ENCODE data around the gene NINL. TPM values are rescaled to one million over a fixed set of nuclear protein-coding genes. Genes with fewer than 3 reads are reported as not detected.

NINL gene
- polyA plus RNA-seq, 1 of the 3 experiments (the other 2 are of a cell fraction), result 22.5 TPM

DNA sequence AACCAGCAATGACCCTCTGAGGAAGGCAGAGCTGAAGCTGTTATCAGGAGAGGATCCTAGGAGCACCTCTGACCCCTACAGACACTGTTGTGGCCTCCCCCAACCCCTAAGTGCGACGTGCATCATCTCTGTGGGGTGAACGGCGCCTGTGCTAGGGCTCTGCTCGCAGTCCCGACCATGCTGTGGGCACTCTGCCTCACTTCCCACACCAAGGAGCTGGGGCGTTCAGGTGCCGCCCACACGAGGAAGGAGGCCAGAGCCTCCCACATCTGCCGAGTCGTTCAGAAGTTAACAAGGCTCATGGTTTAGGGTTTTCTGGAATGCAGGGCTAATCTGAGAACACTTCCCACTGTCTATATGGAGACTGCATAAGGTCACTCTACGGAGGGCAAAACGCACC, 115.8 kb downstream of the NINL start:
- no peak overlapping the region for H3K4me2 ChIP-seq
- H3K27ac ChIP-seq (ENCODE audit: low read depth in 2 of 2, low read length in 1 of 2), result no peak overlapping the region
- peaks cover 0 to 12% of the 10 kb centered on the region in 2 experiments; a peak in 1 of 4 replicates for H3K4me1 ChIP-seq (ENCODE audit: control insufficient read depth in 1 of 2, insufficient read depth in 2 of 2, low read depth in 1 of 2, low read length in 1 of 2)
- POLR2A ChIA-PET, result no interaction called here
- 0 out of 2 replicates have a peak, but pooled peaks cover 10% of the 10 kb centered on the region for H3K79me2 ChIP-seq (ENCODE audit: insufficient read depth)
- no peaks in the 10 kb centered on the region for H3K9me2 ChIP-seq
- no peaks in the 10 kb centered on the region for H3K27me3 ChIP-seq (ENCODE audit: insufficient read depth)
- H3K36me3 ChIP-seq (replicated peaks in 1 of 2; ENCODE audit: control insufficient read depth in 1 of 2, insufficient read depth in 2 of 2, low read length in 1 of 2), result peaks cover 9 to 37% of the 10 kb centered on the region in 2 experiments
- TF ChIP-seq, protein P1, sequence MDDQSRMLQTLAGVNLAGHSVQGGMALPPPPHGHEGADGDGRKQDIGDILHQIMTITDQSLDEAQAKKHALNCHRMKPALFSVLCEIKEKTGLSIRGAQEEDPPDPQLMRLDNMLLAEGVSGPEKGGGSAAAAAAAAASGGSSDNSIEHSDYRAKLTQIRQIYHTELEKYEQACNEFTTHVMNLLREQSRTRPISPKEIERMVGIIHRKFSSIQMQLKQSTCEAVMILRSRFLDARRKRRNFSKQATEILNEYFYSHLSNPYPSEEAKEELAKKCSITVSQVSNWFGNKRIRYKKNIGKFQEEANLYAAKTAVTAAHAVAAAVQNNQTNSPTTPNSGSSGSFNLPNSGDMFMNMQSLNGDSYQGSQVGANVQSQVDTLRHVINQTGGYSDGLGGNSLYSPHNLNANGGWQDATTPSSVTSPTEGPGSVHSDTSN (IDR thresholded peaks at IDR 0.05), result no peak
- no peak for TF ChIP-seq EZH2phosphoT487 (IDR thresholded peaks at IDR 0.05; ENCODE audit: borderline replicate concordance, low read depth)
- TF ChIP-seq MEF2A (IDR thresholded peaks at IDR 0.05; ENCODE audit: borderline replicate concordance, low read depth), result no peak
- no peak for TF ChIP-seq SIN3A (IDR thresholded peaks at IDR 0.05; ENCODE audit: borderline replicate concordance, low read depth, low read length)
- no peak for TF ChIP-seq ELF1 (IDR thresholded peaks at IDR 0.05)
- no peak for TF ChIP-seq FOXJ3 (CRISPR knock-in tag; IDR thresholded peaks at IDR 0.05)
- no peak for TF ChIP-seq GATA2 (CRISPR knock-in tag; IDR thresholded peaks at IDR 0.05)
- TF ChIP-seq FOSL2 (IDR thresholded peaks at IDR 0.05; ENCODE audit: borderline replicate concordance, low read depth), result no peak
- no peak for TF ChIP-seq RAD21 (IDR thresholded peaks at IDR 0.05; ENCODE audit: low read length)
- no peak for TF ChIP-seq TCF12 (IDR thresholded peaks at IDR 0.05)
- TF ChIP-seq RFX5 (IDR thresholded peaks at IDR 0.05; ENCODE audit: low read length), result no peak
- TF ChIP-seq CHD2 (IDR thresholded peaks at IDR 0.05; ENCODE audit: low read length, partially characterized antibody), result no peak
- TF ChIP-seq JUND (IDR thresholded peaks at IDR 0.05), result no peak
- TF ChIP-seq, protein P2, sequence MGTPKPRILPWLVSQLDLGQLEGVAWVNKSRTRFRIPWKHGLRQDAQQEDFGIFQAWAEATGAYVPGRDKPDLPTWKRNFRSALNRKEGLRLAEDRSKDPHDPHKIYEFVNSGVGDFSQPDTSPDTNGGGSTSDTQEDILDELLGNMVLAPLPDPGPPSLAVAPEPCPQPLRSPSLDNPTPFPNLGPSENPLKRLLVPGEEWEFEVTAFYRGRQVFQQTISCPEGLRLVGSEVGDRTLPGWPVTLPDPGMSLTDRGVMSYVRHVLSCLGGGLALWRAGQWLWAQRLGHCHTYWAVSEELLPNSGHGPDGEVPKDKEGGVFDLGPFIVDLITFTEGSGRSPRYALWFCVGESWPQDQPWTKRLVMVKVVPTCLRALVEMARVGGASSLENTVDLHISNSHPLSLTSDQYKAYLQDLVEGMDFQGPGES (IDR thresholded peaks at IDR 0.05; ENCODE audit: low read depth, low read length), result no peak
- TF ChIP-seq GABPA (IDR thresholded peaks at IDR 0.05; ENCODE audit: low read depth), result no peak
- TF ChIP-seq, protein P3, sequence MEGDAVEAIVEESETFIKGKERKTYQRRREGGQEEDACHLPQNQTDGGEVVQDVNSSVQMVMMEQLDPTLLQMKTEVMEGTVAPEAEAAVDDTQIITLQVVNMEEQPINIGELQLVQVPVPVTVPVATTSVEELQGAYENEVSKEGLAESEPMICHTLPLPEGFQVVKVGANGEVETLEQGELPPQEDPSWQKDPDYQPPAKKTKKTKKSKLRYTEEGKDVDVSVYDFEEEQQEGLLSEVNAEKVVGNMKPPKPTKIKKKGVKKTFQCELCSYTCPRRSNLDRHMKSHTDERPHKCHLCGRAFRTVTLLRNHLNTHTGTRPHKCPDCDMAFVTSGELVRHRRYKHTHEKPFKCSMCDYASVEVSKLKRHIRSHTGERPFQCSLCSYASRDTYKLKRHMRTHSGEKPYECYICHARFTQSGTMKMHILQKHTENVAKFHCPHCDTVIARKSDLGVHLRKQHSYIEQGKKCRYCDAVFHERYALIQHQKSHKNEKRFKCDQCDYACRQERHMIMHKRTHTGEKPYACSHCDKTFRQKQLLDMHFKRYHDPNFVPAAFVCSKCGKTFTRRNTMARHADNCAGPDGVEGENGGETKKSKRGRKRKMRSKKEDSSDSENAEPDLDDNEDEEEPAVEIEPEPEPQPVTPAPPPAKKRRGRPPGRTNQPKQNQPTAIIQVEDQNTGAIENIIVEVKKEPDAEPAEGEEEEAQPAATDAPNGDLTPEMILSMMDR (IDR thresholded peaks at IDR 0.05), result no peak
- no peak for TF ChIP-seq EP300 (IDR thresholded peaks at IDR 0.05; ENCODE audit: borderline replicate concordance in 1 of 2, low read depth in 1 of 2, low read length in 1 of 2)
- H4K20me1 ChIP-seq (ENCODE audit: insufficient read depth), result no peaks in the 10 kb centered on the region
- CTCF ChIA-PET, result interaction anchor here (0.8 to 1.5 kb wide), 2 partner anchors 12 to 105 kb away, joined by 3 to 5 read pairs; no protein-coding TSS in a partner anchor
- DNase-seq, result no peak
- 100% methylated on average over 4 of the region's 13 CpGs for WGBS (ENCODE audit: low lambda C conversion rate)
- no peaks in the 10 kb centered on the region for H3K9me3 ChIP-seq
- no peak overlapping the region for H2AFZ ChIP-seq (ENCODE audit: low read depth)
- H3K9ac ChIP-seq, result no peak overlapping the region
- no peak overlapping the region for H3K4me3 ChIP-seq (ENCODE audit: low read depth in 2 of 2, low read length in 1 of 2)
- H3F3A ChIP-seq (replicated peaks; ENCODE audit: insufficient read depth), result no peaks in the 10 kb centered on the region

Measured in SK-N-SH (cell line).